ENCODE results near the gene STAB2.

STAB2 gene

DNA sequence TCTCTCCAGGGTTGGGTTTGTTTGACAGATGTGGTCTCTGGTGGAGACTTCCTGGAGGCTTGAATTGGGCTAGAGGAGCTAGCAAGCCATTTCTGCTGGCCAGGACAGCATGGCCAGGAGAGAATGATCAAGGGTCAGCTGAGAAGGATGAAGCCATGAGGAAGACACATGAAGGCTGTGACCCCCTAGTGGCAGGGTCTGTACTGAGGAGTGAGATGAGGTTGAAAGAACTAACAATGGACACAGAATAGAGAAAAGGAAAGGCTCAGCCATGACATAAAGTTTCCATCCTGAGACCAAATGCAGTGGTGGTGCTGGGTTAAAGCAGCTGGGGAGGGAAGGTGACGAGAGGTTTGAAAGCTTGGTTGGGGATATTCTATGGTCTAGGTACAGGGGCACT is 164.1 kb downstream of the STAB2 start:
- DNase-seq, result no peak

DNA sequence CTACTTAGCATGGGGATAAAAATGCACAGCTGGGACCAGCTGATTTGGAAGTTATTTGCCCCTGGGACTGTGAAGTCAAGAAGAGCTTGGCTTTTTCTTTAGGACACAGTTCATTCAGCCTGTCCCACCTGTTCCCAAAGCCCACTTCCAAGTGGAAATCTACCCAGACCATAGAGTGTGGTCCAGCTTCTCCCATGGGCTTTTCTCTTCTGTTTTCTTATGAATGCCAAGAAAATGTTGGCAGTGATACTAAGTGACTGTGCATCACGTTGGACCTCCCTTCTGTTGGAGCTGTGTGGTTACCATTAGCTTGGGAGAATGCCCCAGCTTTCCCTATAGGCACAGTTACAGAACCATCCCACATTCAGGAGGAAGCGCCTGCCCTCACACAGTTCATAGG is 164.5 kb downstream of the STAB2 start:
- no peak for DNase-seq

DNA sequence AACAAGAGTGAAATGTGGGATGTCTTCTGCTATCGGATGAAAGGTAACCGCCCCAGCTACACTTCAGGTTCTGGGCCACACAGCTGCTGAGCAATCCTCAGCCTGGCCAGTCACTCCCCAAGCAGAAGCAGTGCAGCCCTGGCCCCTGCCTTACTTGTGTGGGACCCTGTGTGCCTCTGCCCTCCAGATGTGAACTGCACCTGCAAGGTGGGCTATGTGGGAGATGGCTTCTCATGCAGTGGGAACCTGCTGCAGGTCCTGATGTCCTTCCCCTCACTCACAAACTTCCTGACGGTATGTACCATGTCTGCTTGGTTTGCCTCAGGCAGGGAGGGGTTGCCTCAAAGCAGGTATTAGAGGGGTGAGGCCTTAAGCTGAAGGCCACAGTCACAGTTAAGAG is 168.4 kb downstream of the STAB2 start:
- no peak for DNase-seq

DNA sequence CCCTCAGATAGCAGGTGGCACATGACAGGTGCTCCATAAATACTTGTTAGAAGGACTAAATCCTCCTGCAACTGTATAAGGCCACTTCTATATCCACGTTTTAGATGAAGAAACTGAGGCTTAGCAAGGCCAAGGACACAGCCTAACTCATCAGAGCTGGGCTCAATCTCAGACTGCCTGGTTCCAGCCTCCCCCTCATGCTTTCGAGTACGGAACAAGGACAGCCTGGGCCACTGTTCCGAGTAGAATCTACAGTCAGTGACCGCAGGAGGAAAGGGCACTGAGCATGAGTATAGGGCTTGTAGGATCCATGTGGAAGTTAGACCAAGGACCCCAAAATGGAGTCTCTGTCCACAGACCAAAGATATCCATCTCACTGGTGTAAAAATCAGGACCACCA is 169.4 kb downstream of the STAB2 start:
- no peak for DNase-seq

DNA sequence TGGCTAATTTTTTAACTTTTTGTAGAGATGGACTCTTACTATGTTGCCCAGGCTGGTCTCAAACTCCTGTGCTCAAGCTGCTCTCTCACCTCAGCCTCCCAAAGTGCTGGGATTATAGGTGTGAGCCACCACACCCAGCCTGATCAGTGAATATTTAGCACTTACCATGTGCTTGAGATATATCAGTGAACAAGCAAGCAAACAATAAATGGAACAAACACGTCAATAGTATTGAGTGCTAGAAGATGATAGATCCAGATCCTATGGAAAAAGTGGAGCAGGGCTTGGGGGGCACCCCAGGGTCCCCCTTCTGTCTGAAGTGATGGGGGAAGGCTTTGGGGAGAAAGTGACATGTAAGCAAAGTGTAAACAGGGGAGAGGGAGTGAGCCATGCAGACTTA is 170.2 kb downstream of the STAB2 start:
- DNase-seq, result no peak

DNA sequence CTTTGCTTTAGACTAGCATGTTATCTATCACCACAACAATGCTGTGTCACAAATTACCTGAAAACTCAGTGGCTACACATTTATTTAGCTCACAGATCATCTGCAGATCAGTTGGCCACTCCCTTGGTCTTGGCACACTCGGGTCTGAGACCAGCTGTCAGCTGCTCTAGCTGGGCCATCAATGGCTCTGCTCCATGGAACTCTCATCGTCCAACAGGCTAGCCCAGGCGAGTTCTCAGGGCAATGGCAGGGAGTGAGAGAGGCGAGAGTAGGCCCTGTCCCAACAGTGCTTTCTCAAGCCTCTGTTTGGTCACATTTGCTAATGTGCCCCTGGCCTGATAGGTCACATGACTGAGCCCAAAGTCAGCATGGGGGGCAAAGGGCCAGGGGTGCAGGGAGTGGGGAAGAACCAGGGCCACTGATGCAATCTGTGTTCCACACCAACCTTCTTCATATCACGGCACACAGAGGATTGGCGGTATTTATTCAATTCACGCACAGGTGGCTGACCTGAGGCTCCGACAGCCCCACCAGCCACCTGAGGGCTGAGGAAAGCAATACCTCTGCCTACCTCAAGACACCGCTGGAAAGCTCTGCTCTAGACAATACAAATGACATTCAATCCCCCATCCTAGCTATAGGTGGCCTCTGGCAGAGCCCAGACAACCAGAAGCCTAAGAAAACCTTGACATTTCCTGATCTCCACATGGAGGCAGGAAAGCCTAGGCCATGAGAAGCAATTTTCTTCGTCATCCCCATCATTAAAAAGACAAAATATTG is 171.4 kb downstream of the STAB2 start:
- no peak for DNase-seq

DNA sequence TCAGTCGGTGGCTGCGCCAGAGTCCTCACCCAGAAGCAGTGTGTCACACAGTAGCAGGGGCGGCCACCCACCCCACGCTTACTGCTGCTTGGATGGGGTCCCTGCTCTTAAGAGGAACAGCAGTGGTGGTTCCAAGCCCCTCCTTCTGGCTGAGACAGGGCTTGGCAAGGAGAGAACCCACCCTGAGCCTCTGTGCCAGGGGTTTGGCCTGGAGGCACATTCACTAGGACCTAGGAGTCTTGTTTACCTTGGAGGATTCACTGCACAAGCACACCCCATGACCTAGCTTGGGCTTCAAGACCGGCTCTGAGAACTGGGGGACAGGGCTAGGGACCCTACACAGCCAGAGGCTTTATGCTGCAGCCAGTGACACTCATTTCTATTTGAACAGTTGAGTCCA is 175.4 kb downstream of the STAB2 start:
- DNase-seq, result no peak

DNA sequence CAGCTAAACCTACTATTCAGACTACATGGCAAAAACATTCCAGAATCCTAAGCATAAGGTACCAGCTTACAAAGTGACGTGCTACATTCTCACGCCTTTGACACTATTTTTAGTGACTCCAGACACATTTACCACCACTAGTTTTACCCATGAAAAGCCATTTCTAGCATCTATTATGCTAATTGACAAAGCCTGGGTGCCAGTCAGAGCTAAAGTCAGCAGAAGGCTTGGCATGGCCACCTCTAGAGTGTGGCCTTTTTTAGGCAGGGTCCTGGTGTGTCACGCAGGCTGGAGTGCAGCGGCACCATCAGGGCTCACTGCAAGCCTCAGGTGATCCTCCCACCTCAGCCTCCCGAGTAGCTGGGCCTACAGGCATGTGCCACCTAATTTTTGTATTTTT is 178.2 kb downstream of the STAB2 start:
- DNase-seq, result no peak

DNA sequence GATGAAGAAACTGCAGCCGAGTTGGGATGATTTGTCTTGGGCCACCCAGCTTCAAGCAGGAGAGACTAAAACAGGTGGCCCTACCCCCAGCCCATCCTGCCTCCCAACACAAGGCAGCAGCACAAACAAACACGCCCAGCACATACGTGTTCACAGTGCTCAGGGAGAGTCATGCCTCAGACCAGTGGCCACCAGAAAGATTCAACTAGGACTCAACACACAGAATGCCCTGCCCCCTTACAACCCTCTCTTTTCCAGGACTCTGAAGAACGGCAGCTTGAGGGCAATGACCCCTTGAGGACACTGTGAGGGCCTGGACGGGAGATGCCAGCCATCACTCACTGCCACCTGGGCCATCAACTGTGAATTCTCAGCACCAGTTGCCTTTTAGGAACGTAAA is 179.0 kb downstream of the STAB2 start:
- DNase-seq, result no peak

DNA sequence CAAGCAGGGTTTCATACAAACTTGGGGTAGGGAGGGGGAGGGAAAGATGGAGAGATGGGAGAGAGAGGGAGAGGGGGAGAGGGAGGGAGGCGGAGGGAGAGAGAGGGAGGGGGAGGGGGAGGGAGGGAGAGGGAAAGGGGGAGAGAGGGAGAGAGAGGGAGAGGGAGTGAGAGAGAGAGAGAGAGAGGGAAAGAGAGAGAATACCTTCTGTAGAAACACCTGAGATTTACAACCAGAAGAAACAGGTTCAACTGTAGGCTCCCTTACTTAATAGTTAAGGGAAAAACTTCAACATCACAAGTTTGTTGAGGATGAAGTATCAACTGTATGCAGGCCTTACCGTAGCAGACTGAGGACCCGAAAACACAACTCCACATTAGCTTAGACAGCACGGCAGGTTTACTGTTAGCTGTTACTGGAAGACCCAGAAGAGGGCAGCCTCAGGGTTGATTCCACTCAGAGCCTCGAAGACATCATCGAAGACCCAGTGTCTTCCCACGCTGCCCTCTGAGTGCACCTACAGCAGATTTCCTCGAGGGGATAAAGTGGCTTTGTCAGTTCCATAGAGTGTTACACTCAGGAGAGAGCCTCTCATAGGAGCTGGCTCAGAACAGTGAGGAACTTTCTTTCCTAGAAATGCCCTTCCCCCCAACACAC is 181.5 kb downstream of the STAB2 start:
- no peak for DNase-seq

DNA sequence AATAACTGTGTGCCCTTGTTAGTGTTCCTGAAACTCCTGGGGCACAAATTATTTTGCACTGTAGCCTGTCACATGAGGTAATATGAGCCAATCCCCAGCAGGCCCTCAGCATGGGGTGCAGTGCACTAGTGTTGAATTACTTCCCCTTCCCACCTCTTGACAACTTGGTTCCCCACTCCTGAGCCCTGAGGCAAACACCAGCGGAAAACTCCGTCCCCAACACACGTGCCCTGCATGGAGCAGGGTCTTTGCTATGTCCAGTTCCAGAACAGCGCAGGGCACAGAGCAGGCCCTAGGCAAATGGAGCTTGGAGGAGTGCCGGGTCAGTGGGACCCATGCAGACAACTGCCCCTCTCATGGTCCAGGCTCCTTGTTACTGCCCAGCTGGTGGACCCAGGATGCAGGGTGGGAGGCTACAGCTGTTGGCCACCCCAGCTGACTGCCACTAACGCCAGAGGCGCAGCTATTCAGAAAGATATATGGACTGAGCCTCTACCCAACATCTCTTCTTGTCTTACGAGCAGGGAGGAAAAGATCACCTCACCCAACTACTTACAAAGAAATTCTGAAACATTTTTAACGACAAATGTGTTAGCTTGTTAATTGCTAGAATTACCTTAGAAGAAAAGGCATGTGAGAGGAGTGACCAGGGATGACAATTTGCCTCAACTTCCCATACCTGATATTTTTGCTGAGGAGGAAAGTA is 182.3 kb downstream of the STAB2 start:
- no peak for DNase-seq

DNA sequence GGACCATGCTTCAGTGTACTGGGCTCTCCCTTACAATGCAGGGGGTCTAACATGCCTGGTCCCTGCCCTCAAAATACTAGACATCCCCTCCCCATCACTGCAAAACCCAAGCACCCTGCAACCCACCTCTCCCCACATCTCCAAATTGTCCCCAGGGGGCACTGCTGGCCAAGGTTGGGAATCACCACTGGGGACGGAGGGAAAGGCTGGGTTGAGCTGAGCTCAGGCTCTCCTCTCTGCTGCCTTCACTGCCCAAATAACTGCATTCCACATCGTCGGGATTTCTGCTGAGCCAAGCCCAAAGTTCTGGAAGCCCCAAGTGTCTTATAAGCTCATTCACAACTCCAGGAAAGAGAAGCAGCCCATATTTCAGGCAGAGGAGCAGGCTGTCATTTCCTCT is 184.4 kb downstream of the STAB2 start:
- no peak for DNase-seq

DNA sequence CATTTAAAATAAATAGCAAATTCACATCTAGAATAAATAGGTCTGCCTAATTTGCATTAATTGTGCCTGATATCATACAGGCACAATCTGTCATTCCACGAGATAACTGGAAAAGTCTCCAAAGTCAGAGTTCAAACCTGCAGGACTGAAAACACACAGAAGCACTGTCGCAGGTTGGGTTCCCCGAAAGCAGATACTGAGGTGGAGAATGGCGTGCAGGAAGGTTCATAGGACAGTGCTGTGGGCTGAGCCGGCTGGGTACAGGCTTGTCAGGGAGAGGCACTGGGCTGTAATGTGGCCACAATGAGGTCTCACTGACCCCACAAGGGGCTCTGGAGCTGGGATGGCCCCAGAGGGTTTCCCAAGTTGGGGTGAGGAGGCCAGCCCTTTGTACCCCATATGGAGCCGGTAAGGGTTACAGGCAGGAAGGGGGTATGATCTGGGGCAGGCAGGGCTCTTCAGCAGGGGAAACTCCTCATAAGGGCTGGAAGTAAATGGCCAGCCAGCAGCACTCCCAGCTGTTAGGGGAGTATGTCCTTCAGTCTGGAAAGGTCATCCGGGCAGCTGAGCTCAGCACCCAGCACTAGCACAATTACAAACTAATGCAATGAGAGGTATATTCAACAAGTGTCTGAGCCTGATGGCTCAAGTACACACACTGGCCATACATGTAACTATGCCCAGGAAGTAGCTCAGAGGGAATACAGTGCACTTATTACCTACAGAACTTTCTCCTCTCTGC is 185.5 kb downstream of the STAB2 start:
- no peak for DNase-seq

DNA sequence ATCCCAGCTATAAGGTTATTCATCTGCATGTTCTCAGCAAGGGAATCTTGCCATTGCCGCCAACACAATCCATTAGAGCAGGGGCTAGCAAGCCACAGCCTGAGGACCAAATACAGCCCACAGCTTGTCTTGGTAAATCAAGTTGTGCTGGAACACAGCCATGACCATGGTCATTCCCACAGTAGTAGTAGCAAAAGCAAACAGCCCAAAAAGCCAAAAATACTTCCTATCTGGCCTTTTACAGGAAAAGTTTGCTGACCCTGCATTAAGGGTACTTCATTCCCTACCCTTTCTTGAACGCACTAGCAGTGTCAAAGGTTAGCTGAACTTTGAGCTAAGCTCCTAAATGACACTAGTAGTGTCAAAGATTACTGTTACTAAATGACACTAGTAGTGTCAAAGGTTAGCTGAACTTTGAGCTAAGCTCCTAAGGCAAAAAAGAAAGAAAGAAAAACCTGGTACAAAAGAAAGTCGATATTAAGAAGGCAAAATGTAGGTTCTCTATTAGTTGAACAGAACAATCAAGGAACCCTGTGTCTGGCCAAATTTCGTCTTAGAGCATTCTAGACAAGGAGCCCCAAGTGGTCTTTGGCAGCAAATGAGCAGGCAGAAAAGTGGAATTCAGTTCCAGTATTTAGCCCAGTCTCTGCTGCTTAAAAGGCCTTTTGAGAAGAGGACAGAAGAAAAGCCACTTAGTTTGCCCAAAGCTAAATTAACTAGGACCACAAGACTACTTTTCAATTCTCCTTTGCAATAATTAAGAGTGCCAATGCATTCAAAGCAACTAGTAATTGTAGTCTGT is 186.2 kb downstream of the STAB2 start:
- no peak for DNase-seq

DNA sequence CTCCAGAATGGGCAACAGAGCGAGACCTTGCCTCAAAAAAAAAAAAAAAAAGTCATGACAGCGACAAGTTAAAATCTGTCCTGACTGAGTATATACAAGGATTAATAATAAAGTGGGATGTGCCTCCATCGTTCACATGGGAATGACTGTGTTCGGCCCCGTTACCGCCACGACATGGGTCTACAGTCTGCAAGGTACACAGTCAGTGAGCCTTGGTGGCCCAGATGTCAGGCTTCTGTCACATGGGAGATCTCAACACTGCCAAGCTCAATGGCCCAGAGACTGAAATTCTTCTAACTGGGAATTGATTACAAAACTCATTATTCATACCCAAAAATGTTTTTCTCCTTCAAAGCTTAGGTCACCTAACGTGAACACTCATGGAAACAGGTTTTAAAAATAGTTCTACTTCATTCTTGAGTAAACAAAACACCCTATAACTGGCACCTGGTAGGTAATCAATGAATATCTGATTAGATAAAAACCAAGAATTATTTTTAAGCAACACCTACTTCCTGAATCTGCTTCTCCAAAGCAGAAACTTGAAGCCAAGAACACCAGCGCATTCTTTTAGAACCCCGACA is 188.0 kb downstream of the STAB2 start:
- no peak for DNase-seq

DNA sequence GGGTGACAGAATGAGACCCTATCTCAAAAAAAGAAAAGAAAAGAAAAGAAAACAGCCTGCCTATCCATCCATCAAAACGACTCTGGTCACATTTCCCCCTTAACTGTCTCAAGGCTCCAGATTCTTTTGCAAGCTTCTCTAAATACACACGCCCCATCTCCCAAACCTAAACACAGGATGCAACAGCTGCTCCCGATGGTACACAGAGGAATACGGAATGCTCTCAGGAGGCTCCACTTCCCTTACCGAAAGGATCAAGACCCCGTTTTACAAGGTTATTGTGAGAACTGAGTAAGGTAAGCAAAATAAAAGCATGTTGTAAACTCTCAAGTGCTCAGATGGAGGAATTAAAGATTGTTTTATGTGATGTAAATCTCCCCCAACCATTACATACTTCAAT is 191.7 kb downstream of the STAB2 start:
- no peak for DNase-seq

DNA sequence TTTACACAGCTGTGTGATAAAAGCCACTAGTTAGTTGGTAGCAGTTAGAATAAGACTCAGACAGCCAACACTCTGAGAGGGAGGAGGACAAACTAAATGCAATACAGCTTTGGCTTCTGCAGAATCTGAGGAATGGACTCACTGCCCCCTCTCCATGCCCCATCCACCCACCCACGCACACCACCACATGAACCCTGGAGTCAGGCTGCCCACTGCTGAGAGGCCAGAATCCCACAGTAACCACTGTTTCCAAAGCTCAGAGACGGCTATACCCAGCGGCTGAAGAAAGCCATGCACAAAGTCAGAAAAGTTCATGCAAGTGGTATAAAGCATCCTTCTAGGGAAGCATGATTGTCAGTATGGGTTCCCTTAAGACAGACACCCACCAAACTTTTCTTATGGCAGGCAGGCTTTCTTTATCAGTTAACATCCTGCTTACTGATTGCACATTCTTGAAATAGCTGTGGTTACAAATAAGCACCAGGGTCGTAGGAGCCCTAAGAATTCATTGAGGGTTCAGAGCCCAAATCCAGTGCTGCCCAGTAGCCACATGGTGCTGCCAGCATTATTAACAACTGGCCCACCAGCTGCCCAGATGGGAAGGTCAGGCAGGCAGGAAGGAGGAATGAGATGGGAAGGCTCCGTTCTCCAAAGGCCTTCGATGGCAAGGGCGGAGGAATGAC is 192.5 kb downstream of the STAB2 start:
- DNase-seq, result no peak

DNA sequence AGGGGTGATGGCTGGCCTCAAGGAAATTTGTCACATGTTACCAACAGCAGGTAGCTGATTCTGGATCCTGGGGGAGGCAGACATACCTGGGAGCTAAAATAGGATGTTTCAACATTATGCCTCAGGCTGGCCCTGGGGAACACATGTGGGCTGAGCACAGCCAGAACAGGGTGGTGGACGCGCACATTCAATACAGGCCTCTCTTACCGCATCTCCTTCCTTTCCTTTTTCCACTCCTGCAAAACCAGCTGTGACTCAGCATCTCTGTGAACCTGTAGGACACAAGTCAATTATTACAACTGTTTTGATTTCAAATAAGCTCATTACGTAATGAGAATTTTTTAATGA is 193.0 kb downstream of the STAB2 start:
- no peak for DNase-seq

DNA sequence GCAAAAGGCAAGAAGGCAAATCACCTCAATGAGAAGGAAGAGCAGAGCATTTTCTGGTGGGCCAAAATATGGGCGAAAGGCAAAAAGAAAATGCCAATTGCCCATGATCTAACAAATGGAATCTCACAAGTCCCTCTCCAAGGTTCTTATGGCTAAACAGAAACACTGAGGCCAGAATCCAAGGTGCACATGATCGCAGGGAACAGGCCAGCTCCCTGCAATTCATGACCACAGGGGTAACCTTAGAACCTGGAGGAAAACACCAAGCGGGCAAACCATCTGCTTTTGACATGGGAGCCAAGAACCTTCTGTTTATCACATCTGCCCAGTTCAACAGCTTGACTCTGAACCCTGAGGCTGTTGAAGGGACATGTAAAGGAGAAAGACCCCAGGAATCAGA is 193.9 kb downstream of the STAB2 start:
- DNase-seq, result no peak

DNA sequence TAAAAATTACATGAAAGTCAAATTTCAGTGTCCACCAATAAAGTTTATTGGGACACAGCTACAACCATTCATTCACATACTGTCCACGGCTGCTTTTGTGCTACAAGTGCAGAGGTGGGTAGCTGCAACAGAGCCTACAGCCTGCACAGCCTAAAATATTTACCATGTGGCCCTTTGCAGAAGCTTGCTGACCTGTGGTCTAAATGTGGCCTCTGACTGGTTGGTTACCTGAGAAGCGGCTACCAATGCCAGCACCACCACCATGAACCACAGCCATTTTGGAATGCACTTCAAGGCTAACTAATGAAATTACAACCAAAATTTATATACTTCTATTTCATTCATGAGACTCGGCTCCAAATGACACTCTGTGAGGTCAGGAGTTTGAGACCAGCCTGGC is 195.3 kb downstream of the STAB2 start:
- no peak for DNase-seq

DNA sequence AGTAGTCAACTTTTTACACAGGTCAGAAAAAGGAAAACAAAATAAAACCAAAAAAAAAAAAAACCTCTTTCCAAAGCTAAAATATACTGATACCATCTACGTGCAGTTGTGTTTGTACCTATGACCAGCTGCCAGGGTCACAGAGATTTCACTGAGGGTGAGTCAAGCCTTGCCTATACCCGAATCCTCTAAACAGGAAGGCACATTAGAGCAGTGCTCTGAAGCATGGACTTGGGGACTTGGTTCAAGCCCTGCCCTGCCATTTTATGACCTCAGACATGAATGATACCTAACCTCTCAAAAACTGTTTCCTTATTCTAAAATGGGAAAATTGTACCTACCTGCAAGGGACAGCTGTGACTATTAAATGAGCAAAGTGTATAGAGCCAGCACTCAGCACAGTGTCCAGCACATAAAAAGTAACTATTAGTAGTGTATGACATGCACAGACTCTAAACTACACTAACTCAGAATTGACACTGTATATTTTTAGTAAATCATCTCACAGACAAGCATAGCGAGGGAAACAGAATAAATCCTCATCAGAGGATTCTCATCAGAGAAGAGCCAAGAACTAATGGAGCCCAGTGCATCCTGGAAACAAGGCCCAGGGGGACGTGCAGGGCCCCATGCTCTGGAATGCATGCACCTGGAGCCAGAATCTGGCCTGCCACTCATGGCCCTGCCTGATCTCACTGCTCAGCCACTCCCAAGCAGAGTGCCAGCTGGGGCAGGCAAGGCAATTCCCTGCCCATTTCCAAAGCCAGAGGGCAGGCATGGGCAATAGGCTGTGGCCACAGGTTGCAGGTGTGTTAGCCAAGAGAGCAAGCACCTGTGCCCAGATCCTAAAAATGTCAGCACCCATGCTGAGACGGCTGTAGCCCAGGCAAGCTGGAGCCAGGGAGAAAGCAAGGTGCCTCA is 196.9 kb downstream of the STAB2 start:
- no peak for DNase-seq
